Thymus (tissue), 11 donors: ENCODE measurements around the gene SPIB. TPM values are rescaled to one million over a fixed set of nuclear protein-coding genes. Genes with fewer than 3 reads are reported as not detected.
A peak's percentile ranks its signal among the peaks of the same experiment; 100 is the strongest.

Source experiments
- DNase-seq, 9 donors: peaks; one replicate each; pipeline ENCODE4 v3.0.0-alpha.2; 2013; ENCODE audit warnings: low spot score in 9 of 9, low read depth in 6 of 9, missing footprints in 1 of 9
- H3K27ac ChIP-seq, 2 donors: one replicate each; pipeline ENCODE4 v1.5.1; 2013; ENCODE audit warnings: control low read depth in 1 of 2, low read depth in 1 of 2, low read length in 1 of 2, mild to moderate bottlenecking in 1 of 2, moderate library complexity in 1 of 2
- H3K27me3 ChIP-seq, 2 donors: one replicate each; pipeline ENCODE4 v1.5.1; 2013; ENCODE audit warnings: low read length in 1 of 2; ENCODE audit not compliant: control insufficient read depth in 2 of 2, insufficient read depth in 1 of 2
- H3K36me3 ChIP-seq, 2 donors: one replicate each; pipeline ENCODE4 v1.5.1; 2013; ENCODE audit warnings: low read length in 1 of 2, mild to moderate bottlenecking in 1 of 2, moderate library complexity in 1 of 2; ENCODE audit not compliant: control insufficient read depth in 2 of 2, insufficient read depth in 2 of 2
- H3K4me1 ChIP-seq, 2 donors: one replicate each; pipeline ENCODE4 v1.5.1; 2013; ENCODE audit warnings: low read length in 2 of 2; ENCODE audit not compliant: control insufficient read depth in 2 of 2, insufficient read depth in 2 of 2
- H3K4me3 ChIP-seq, 2 donors: one replicate each; pipeline ENCODE4 v1.5.1; 2013; ENCODE audit warnings: low read length in 2 of 2, control low read depth in 1 of 2, mild to moderate bottlenecking in 1 of 2
- H3K9me3 ChIP-seq, 2 donors: one replicate each; pipeline ENCODE4 v1.5.1; 2013; ENCODE audit warnings: low read length in 1 of 2, mild to moderate bottlenecking in 1 of 2; ENCODE audit not compliant: control insufficient read depth in 2 of 2, insufficient read depth in 1 of 2
- WGBS: extraction: QIAGEN DNeasy Blood & Tissue Kit; methylation state at CpG from one replicate; pipeline ENCODE4 v1.1.7; 2013; 5-methylcytosine and 5-hydroxymethylcytosine counted together
- polyA plus RNA-seq: library from polyadenylated mRNA; stranded (reverse); fragments of 200-250 nt; gene quantifications from one replicate; pipeline ENCODE4 v1.2.3, GENCODE V29; 2013
- total RNA-seq: library from RNA; stranded (reverse); fragments of 120-200 nt; gene quantifications from one replicate; pipeline ENCODE4 v1.2.4, GENCODE V29; 2013
- donor health status: healthy.

SPIB gene
- total and polyA plus RNA-seq, 2 donors: 8.1 to 14.8 TPM

DNA sequence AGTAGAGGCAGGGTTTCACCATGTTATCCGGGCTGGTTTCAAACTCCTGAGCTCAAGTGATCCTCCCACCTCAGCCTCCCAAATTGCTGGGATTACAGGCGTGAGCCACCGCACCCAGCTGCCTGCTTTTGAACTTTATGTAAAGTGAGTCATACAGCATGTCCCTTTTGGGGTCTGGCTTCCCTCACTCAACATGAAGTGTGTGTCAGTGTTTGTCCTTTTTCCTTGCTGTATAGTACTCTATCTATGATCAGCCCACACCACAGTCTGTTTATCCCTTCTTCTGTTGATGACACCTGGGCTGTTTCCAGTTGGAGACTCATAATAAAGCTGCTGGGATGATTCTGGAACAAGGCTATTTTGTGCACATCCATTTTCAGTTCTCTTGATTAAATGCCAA is 2.1 kb downstream of the SPIB start:
- H3K4me1 ChIP-seq: peaks cover 0 to 8% of the 10 kb centered on the region in 2 donors
- WGBS: 65% methylated on average over 3 of the region's 3 CpGs
- peaks cover 0 to 6% of the 10 kb centered on the region in 2 donors for H3K36me3 ChIP-seq
- peaks cover 9 to 30% of the 10 kb centered on the region in 2 donors for H3K27me3 ChIP-seq
- no peak overlapping the region for H3K27ac ChIP-seq
- H3K9me3 ChIP-seq: peaks cover 0 to 1% of the 10 kb centered on the region in 2 donors
- DNase-seq: no peak
- H3K4me3 ChIP-seq: no peak overlapping the region

DNA sequence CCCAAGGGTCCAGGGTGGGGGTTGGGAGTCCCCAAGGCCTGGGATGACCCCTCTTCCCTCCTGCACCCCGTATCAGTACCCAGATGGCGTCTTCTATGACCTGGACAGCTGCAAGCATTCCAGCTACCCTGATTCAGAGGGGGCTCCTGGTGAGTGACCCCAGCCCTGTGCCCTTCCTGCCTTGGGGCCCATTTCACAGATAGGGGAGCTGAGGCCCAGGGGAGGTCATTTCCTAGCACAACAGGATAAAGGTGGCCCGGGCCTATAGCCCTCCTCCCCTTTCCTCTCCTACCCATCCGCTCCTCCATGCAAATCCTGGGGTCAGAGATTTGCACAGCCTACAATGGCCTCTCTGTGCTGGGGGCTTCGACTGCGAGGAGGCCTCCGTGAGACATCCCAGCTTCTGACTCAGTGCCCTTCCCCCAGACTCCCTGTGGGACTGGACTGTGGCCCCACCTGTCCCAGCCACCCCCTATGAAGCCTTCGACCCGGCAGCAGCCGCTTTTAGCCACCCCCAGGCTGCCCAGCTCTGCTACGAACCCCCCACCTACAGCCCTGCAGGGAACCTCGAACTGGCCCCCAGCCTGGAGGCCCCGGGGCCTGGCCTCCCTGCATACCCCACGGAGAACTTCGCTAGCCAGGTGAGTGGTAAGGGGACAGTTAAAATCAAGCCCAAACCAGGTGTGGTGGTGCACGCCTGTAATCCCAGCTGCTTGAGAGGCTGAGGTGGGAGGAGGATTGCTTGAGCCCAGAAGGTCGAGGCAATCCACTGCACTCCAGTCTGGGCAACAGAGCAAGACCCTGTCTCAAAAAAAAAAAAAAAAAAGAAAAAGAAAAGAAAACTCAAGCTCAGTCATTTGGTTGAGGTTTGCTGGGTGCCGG is 3.9 kb downstream of the SPIB start:
- Histone ChIP-seq H3K9me3 (peaks cover 0 to 1% of the 10 kb centered on the region in 2 donors), H3K27ac (no peak overlapping the region), H3K27me3 (peaks cover 11 to 37% of the 10 kb centered on the region in 2 donors), H3K36me3 (no peaks in the 10 kb centered on the region), H3K4me1 (peaks cover 0 to 5% of the 10 kb centered on the region in 2 donors), H3K4me3 (no peak overlapping the region)
- WGBS: 94% methylated on average over 18 of the region's 18 CpGs
- no peak for DNase-seq

DNA sequence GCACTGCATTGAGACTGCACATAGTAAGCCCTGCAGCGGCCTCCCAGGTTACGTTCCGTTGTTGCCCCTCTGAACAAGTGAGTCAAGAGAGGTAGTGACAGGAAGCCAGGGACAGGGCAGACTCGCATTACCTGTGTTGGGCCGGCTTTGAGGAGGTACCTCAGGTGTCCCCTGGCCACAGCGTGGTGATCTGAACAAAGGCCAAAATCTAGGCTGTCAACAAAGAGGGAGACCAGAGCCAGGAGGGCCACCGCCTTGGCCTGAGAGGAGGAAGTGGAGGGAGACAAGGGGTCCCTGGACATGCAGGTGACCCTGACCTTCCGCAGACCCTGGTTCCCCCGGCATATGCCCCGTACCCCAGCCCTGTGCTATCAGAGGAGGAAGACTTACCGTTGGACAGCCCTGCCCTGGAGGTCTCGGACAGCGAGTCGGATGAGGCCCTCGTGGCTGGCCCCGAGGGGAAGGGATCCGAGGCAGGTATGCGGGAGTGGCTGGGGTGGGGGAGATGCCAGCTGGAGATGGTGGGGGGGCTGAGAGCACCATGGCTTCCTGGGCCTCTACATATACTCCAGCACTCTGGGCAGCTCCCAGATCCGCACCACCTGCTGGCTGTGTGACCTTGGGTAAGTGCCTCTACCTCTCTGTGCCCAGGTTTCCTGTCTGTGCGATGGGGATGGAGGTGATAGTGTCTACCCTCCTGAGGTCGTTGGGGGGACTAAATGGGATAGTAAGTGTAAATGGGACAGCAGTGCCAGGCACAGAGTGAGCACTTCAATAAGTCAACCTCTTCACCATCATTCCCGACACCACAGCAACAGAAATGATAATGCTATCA is 4.8 kb downstream of the SPIB start:
- DNase-seq: no peak

DNA sequence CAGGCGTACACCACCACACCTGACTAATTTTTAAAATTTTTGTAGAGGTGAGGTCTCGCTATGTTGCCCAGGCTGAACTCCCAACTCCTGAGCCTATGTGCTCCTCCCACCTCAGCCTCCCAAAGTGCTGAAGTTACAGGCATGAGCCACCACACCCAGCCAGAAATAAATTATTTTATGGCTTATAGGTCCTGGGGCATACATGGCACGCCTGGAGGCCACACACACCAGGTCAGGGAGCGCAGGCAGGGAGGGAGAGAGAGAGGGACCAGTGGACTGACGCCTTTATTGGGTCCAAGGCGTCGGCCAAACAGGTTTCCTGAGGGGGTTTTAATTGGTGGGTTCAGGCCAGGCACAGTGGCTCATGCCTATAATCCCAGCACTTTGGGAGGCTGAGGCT is 6.8 kb downstream of the SPIB start:
- Histone ChIP-seq H3K27me3 (peaks cover 12 to 38% of the 10 kb centered on the region in 2 donors), H3K4me1 (peaks cover 0 to 8% of the 10 kb centered on the region in 2 donors), H3K36me3 (no peaks in the 10 kb centered on the region), H3K4me3 (no peak overlapping the region), H3K27ac (no peak overlapping the region), H3K9me3 (peaks cover 0 to 1% of the 10 kb centered on the region in 2 donors)
- no peak for DNase-seq
- 70% methylated on average over 7 of the region's 7 CpGs for WGBS

More for the DNA sequence above, 4.8 kb downstream of the SPIB start:
- Histone ChIP-seq H3K4me1 (peaks cover 0 to 10% of the 10 kb centered on the region in 2 donors), H3K27me3 (peaks cover 12 to 38% of the 10 kb centered on the region in 2 donors), H3K36me3 (no peaks in the 10 kb centered on the region), H3K4me3 (no peak overlapping the region), H3K27ac (no peak overlapping the region), H3K9me3 (peaks cover 0 to 1% of the 10 kb centered on the region in 2 donors)
- 94% methylated on average over 22 of the region's 22 CpGs for WGBS

DNA sequence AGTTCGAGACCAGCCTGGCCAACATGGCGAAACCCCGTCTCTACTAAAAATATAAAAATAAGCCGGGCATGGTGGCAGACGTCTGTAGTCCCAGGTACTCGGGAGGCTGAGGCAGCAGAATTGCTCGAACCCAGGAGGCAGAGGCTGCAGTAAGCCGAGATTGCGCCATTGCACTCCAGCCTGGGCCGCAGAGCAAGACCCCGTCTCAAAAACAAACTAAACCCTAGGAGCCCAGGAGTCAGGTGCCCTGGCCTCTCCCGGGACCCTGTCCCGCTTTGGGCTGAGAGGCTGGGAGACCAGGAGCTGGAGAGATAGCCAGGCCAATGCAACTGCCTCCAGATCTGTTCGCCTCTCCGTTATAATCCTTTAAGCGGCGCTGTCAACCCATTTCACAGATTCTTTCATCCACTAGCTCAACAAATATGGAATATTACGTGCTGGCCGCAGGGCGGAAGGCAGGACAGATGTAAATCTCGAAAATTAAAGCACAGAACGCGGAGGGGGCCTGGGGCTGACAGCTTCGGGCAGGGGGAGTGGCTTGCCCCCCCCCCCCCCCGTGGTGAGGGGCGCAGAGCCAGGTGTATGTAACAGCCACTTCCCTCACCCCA is 8.7 kb downstream of the SPIB start:
- peaks cover 24 to 51% of the 10 kb centered on the region in 2 donors for H3K27me3 ChIP-seq
- H3K36me3 ChIP-seq: no peaks in the 10 kb centered on the region
- peaks cover 3 to 16% of the 10 kb centered on the region in 2 donors for H3K4me1 ChIP-seq
- WGBS: 83% methylated on average over 26 of the region's 26 CpGs
- H3K4me3 ChIP-seq: peak overlapping the region in 1 of 2 donors; percentile 20
- DNase-seq: no peak
- H3K9me3 ChIP-seq: no peaks in the 10 kb centered on the region
- no peak overlapping the region for H3K27ac ChIP-seq

DNA sequence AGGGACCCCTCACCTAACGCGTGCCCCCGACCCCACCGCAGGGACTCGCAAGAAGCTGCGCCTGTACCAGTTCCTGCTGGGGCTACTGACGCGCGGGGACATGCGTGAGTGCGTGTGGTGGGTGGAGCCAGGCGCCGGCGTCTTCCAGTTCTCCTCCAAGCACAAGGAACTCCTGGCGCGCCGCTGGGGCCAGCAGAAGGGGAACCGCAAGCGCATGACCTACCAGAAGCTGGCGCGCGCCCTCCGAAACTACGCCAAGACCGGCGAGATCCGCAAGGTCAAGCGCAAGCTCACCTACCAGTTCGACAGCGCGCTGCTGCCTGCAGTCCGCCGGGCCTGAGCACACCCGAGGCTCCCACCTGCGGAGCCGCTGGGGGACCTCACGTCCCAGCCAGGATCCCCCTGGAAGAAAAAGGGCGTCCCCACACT is 9.3 kb downstream of the SPIB start:
- WGBS: 5% methylated on average over 38 of the region's 38 CpGs
- Histone ChIP-seq H3K9me3 (no peaks in the 10 kb centered on the region), H3K4me3 (peak overlapping the region in 1 of 2 donors; percentile 20), H3K36me3 (no peaks in the 10 kb centered on the region), H3K4me1 (peaks cover 3 to 22% of the 10 kb centered on the region in 2 donors), H3K27me3 (peaks cover 28 to 57% of the 10 kb centered on the region in 2 donors), H3K27ac (peak overlapping the region; percentile 36 to 47)
- peak in 2 of 9 donors; percentile 30 to 58 for DNase-seq

DNA sequence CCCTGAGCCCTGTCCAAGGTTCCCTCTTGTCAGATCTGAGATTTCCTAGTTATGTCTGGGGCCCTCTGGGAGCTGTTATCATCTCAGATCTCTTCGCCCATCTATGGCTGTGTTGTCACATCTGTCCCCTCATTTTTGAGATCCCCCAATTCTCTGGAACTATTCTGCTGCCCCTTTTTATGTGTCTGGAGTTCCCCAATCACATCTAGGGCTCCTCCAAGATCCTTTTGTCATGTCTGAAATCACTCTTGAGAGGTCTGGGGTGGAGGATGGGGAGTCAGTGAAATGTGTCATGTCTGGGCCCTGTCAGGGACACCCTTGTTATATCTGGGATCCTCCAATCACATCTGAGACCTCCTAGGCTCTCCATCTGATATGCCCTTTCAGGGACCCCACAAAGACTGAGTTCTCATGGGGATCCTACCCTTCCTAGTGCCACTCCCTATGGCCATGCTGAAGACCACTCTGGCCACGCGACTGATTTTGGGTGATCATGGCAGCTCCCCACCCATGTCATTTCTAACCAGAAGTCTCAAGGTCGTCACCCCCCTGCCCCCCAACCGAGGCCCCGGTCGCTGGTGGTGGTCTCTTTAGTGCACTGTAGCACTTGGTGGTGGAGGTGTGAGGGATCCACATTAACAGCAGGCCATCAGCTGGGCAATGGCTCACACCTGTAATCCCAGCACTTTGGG is 10.2 kb downstream of the SPIB start:
- H3K9me3 ChIP-seq: no peaks in the 10 kb centered on the region
- H3K4me1 ChIP-seq: peaks cover 3 to 22% of the 10 kb centered on the region in 2 donors
- H3K27ac ChIP-seq: peak overlapping the region in 1 of 2 donors; percentile 43
- no peak overlapping the region for H3K4me3 ChIP-seq
- H3K27me3 ChIP-seq: peaks cover 35 to 66% of the 10 kb centered on the region in 2 donors
- 94% methylated on average over 7 of the region's 7 CpGs for WGBS
- DNase-seq: no peak
- H3K36me3 ChIP-seq: no peaks in the 10 kb centered on the region

DNA sequence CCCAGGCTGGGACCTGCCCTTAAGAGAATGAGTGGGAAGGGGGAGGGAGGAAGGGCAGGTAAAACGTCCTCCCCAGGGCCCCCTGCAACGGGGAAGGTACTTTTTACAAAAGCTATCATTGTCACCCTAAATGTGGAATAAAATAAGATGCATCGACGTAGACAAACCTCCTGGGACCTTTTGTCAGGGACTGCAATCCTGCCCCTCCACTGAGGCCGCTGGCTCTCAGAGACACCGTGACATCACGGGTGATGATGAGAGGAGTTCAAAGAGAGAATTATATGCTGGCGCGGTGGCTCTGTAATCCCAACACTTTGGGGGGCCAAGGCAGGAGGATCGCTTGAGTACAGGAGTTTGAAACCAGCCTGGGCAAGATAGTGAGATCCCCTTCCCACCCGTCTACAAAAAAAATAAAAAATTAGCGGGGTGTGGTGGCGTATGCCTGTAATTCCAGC is 12.2 kb downstream of the SPIB start:
- peak overlapping the region in 1 of 2 donors; percentile 75 for H3K27ac ChIP-seq
- H3K27me3 ChIP-seq: peaks cover 40 to 84% of the 10 kb centered on the region in 2 donors
- peaks cover 3 to 22% of the 10 kb centered on the region in 2 donors for H3K4me1 ChIP-seq
- H3K4me3 ChIP-seq: peak overlapping the region in 1 of 2 donors; percentile 65
- H3K9me3 ChIP-seq: no peaks in the 10 kb centered on the region
- H3K36me3 ChIP-seq: no peaks in the 10 kb centered on the region
- DNase-seq: no peak
- 67% methylated on average over 13 of the region's 13 CpGs for WGBS
